Activated CD4-positive, alpha-beta T cell treated with anti-CD3 and anti-CD28 coated beads, Interleukin-2, amount 10 ng/mL, durations not matched to agents 7 days and 5 days (primary cell): Measurements from ENCODE around the gene LPAR2. TPM values are rescaled to one million over a fixed set of nuclear protein-coding genes. Genes with fewer than 3 reads are reported as not detected.
"Not testable (repeated sequence)": the region's sequence is repeated elsewhere in the genome, so short reads cannot be mapped to it uniquely, and the experiment has no call there.

Experiments used
- CTCF ChIA-PET: fragments of 350-600 bp; sonication (Branson Sonifier 250); formaldehyde crosslinking; loops from one replicate; lab custom pipeline; 2021; ENCODE audit warnings: antibody characterized with exemption; lab: Charles Lee
- POLR2A ChIA-PET: fragments of 350-600 bp; sonication (Branson Sonifier 250); formaldehyde crosslinking; loops from one replicate; lab custom pipeline; 2021; ENCODE audit warnings: antibody characterized with exemption; lab: Charles Lee
- DNase-seq: peaks from one replicate; pipeline ENCODE4 v3.0.0-alpha.2; 2020
- H3K27ac Mint-ChIP-seq: one replicate; pipeline ENCODE4 v1.8.0; 2021; ENCODE audit warnings: mild to moderate bottlenecking, moderate library complexity, mixed read lengths
- H3K27me3 Mint-ChIP-seq: one replicate; pipeline ENCODE4 v1.8.0; 2021; ENCODE audit warnings: mixed read lengths
- H3K36me3 Mint-ChIP-seq: one replicate; pipeline ENCODE4 v1.8.0; 2021; ENCODE audit warnings: low read depth, mixed read lengths
- H3K4me1 Mint-ChIP-seq: one replicate; pipeline ENCODE4 v1.8.0; 2021; ENCODE audit warnings: mixed read lengths
- H3K4me3 Mint-ChIP-seq: one replicate; pipeline ENCODE4 v1.8.0; 2021; ENCODE audit warnings: mild to moderate bottlenecking, moderate library complexity, mixed read lengths
- H3K9me3 Mint-ChIP-seq: one replicate; pipeline ENCODE4 v1.8.0; 2021; ENCODE audit warnings: mixed read lengths
- total RNA-seq, 2 experiments: library from RNA; stranded (reverse); gene quantifications; one replicate each; pipeline ENCODE4 v1.2.3, GENCODE V29; 2021

The LPAR2 gene
- 10 to 100 TPM; 54.1 to 59.4 TPM for total RNA-seq

DNA sequence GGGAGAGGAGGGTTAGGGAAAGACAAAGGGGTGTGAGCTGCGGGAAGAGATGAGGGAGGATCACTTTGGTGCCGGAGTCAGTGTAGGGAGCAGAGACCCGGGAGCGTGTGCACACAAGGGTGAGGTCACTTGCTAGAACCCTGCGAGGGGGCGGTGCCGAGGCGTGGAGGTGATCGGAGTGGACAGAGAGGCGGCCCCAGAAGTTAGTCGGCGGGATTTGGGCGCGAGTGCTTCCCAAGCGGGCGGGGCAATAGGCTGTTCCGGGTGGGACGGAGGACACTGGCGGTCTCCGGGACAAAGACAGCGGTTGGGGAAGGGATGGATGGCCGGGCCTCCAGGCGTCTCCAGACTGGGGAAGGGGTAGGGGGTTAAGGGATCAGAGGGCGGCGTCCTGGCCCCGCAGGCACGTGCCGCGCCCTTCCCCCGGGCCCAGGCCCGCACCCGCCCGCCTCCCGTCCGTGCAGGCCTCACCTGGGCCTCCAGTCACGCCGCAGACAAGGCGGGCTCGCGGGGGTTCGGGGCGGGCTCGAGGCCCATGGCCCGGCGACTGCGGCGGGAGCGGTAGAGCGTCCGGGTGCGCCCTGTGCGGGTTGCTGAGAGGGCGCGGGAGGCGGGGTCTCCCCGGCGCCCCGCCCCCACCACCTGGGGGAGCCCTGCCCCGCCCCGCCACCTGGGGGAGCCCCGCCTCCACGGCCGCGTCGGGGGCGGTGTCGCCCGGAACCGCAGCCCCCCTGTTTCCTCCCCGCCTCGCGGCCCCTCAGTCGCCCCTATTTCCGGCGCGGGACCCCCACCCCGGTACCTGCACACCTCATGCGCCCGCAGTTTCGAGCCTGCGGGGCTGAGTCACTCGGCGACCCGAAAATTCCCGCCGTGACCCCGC lies at the start of gene LPAR2:
Gene LPAR2 (minus strand): TSS at position 600 of the 880 bp plus-strand sequence. CDS start 945 bp downstream, outside the sequence.
- no peaks in the 10 kb centered on the region for H3K27me3 Mint-ChIP-seq

GRCh38 chr19:19677579-19677978 lies 49.6 kb upstream of the LPAR2 start:
- no peak overlapping the region for H3K27ac Mint-ChIP-seq
- ChIA-PET POLR2A (no interaction called here), CTCF (no interaction called here)
- no peak overlapping the region for H3K4me3 Mint-ChIP-seq
- H3K9me3 Mint-ChIP-seq = peaks cover 60% of the 10 kb centered on the region
- DNase-seq = no peak
- peaks cover 6% of the 10 kb centered on the region for H3K4me1 Mint-ChIP-seq
- peaks cover 92% of the 10 kb centered on the region for H3K36me3 Mint-ChIP-seq
- no peaks in the 10 kb centered on the region for H3K27me3 Mint-ChIP-seq

More for the DNA sequence above, at the start of gene LPAR2:
- peaks cover 28% of the 10 kb centered on the region for H3K4me1 Mint-ChIP-seq
- peaks cover 49% of the 10 kb centered on the region for H3K36me3 Mint-ChIP-seq
- peak within 1 kb of the TSS; percentile 94 for H3K27ac Mint-ChIP-seq
- peak within 1 kb of the TSS; percentile 87 for H3K4me3 Mint-ChIP-seq
- H3K9me3 Mint-ChIP-seq = no peaks in the 10 kb centered on the region
- ChIA-PET POLR2A (interaction anchor here (0.7 kb wide), 1 partner anchor 96 kb away, joined by 4 read pairs; no protein-coding TSS in a partner anchor), CTCF (interaction anchor here (0.6 to 1.4 kb wide), 4 partner anchors 10 to 488 kb away, joined by 3 to 5 read pairs (median 3); partner anchors contain the start of gene PBX4)
- peak; percentile 71 for DNase-seq

GRCh38 chr19:19674315-19674714 lies 46.3 kb upstream of the LPAR2 start:
- Mint-ChIP-seq H3K4me1 (peaks cover 20% of the 10 kb centered on the region), H3K36me3 (peaks cover 91% of the 10 kb centered on the region), H3K9me3 (peaks cover 47% of the 10 kb centered on the region), H3K4me3 (peak overlapping the region; percentile 19), H3K27me3 (no peaks in the 10 kb centered on the region), H3K27ac (peak overlapping the region; percentile 46)
- POLR2A ChIA-PET = no interaction called here
- no peak for DNase-seq
- CTCF ChIA-PET = interaction anchor here (0.6 kb wide), 1 partner anchor 295 kb away, joined by 3 read pairs; no protein-coding TSS in a partner anchor

DNA sequence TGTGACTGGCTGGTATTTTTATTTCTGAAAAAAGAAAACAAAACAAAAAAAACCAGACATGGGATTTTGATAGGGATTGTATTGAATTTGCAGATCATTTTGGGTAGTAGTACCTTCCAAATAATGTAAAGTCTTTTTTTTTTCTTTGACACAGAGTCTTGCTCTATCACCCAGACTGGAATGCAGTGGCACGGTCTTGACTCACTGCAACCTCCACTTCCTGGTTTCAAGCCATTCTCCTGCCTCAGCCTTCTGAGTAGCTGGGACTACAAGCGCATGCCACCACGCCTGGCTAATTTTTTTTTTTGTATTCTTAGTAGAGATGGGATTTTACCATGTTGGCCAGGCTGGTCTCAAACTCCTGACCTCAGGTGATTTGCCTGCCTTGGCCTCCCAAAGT lies 44.8 kb upstream of the LPAR2 start:
- peaks cover 27% of the 10 kb centered on the region for H3K4me1 Mint-ChIP-seq
- DNase-seq = no peak
- H3K36me3 Mint-ChIP-seq = peaks cover 86% of the 10 kb centered on the region
- H3K9me3 Mint-ChIP-seq = peaks cover 36% of the 10 kb centered on the region
- ChIA-PET CTCF (no interaction called here), POLR2A (no interaction called here)
- no peaks in the 10 kb centered on the region for H3K27me3 Mint-ChIP-seq
- H3K27ac Mint-ChIP-seq = no peak overlapping the region
- no peak overlapping the region for H3K4me3 Mint-ChIP-seq

GRCh38 chr19:19670070-19670551 lies 42.1 kb upstream of the LPAR2 start:
- no peak for DNase-seq
- Mint-ChIP-seq H3K9me3 (peaks cover 17% of the 10 kb centered on the region), H3K4me3 (peak overlapping the region; percentile 76), H3K27ac (peak overlapping the region; percentile 95), H3K36me3 (peaks cover 76% of the 10 kb centered on the region), H3K4me1 (peaks cover 36% of the 10 kb centered on the region), H3K27me3 (no peaks in the 10 kb centered on the region)
- ChIA-PET CTCF (no interaction called here), POLR2A (no interaction called here)

DNA sequence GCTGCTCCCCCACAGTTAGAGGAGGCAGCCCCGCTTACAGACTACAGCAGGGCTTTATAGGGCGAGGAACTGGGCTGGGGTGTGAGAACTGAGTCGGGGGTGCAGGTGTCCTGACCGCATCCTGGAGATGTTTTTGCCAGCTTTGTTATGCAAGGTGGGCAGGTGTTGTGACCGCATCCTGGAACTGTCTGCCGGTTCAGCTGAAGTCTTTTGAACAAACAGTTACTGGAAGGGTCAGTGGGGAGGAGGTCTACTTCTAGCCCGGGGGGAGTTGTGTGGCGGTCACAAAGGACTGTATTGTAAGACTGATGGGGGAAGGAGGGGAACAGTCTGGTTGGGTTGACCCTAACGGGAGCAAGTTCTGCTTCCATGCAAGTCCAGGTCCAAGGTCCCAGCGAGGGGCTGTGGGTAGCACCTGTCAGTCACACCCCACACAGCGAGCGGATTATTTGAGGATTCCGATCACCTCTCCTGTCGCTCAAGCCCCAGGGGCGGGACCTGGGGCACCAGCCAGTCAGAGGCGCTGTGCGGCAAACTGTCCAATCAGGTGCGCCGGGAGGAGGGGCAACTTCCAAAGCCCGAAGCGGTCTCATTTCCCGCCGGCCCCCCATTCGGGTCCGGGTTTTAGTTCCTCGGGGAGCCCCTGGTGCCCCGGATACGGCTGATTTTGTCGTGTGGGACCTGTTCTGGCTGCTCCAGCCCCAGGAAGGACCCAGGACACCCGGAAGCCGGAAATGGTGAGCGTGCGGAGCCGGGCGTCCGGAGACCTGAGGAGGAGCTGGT lies 40.4 kb upstream of the LPAR2 start, which contains the start of gene ZNF101:
Gene ZNF101 (plus strand): TSS at position 610 of the 783 bp plus-strand sequence. CDS start 125 bp downstream, at position 735.
- H3K4me3 Mint-ChIP-seq = peak within 1 kb of the TSS; percentile 76
- H3K36me3 Mint-ChIP-seq = peaks cover 65% of the 10 kb centered on the region
- peaks cover 33% of the 10 kb centered on the region for H3K4me1 Mint-ChIP-seq

GRCh38 chr19:19665420-19665948 lies 37.5 kb upstream of the LPAR2 start:
- DNase-seq, H3K9me3 Mint-ChIP-seq, H3K27me3 Mint-ChIP-seq, CTCF ChIA-PET, H3K4me3 Mint-ChIP-seq: not testable (repeated sequence)
- Mint-ChIP-seq H3K36me3 (peaks cover 59% of the 10 kb centered on the region), H3K27ac (peak overlapping the region; percentile 74), H3K4me1 (peaks cover 46% of the 10 kb centered on the region)
- POLR2A ChIA-PET = interaction anchor here (0.7 kb wide), 1 partner anchor 202 kb away, joined by 8 read pairs; no protein-coding TSS in a partner anchor

More for the DNA sequence above, 40.4 kb upstream of the LPAR2 start, which contains the start of gene ZNF101:
- H3K27ac Mint-ChIP-seq = peak within 1 kb of the TSS; percentile 97
- ChIA-PET POLR2A (interaction anchor here (0.6 to 1.6 kb wide), 3 partner anchors 65 to 1833 kb away, joined by 3 to 5 read pairs (median 3); partner anchors contain the start of genes ZNF14 and ZNF93), CTCF (interaction anchor here (0.6 to 1.3 kb wide), 5 partner anchors 8 to 138 kb away, joined by 3 to 4 read pairs (median 3); no protein-coding TSS in a partner anchor)
- H3K27me3 Mint-ChIP-seq = no peaks in the 10 kb centered on the region
- DNase-seq = peak; percentile 96
- peaks cover 10% of the 10 kb centered on the region for H3K9me3 Mint-ChIP-seq

GRCh38 chr19:19663256-19664120 lies 35.5 kb upstream of the LPAR2 start, which contains the start of gene ATP13A1:
Gene ATP13A1, minus strand, starts transcription at chr19:19663676. Its CDS starts 10 bp downstream, at chr19:19663666.
- ChIA-PET POLR2A (interaction anchor here (0.5 to 1.1 kb wide), 2 partner anchors 19 to 68 kb away, joined by 3 to 7 read pairs; no protein-coding TSS in a partner anchor), CTCF (interaction anchor here (0.5 to 1.4 kb wide), 4 partner anchors 9 to 1358 kb away, joined by 3 read pairs; partner anchors contain the start of gene GMIP)
- peaks cover 3% of the 10 kb centered on the region for H3K9me3 Mint-ChIP-seq
- DNase-seq = peak; percentile 96
- H3K27ac Mint-ChIP-seq = peak within 1 kb of the TSS; percentile 97
- H3K27me3 Mint-ChIP-seq = no peaks in the 10 kb centered on the region
- H3K4me1 Mint-ChIP-seq = peaks cover 38% of the 10 kb centered on the region
- H3K36me3 Mint-ChIP-seq = peaks cover 49% of the 10 kb centered on the region
- peak within 1 kb of the TSS; percentile 93 for H3K4me3 Mint-ChIP-seq

DNA sequence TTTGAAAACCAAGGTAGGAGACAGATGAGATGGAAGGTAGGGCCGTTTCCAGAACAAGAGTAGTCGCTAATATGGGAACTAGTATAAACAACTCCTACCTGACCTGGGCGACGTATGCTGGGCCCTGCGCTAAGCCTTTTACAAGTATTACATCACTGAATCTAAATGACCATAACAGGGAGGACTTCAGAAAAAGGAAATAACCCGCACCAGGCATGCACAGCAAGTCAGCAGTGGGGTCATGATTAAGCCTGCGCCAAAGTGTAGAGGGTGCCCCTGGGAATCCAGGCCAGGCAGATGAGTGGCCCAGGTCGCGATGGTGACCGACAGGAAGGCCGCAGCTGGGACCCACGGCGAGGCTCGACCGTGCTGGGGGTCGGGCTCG lies 34.8 kb upstream of the LPAR2 start:
- CTCF ChIA-PET = interaction anchor here (0.5 to 1.9 kb wide), 5 partner anchors 8 to 1359 kb away, joined by 3 to 4 read pairs (median 3); partner anchors contain the start of gene GMIP
- H3K36me3 Mint-ChIP-seq = peaks cover 50% of the 10 kb centered on the region
- H3K9me3 Mint-ChIP-seq = peaks cover 3% of the 10 kb centered on the region
- POLR2A ChIA-PET = interaction anchor here (1.1 kb wide), 1 partner anchor 158 kb away, joined by 3 read pairs; no protein-coding TSS in a partner anchor
- H3K27me3 Mint-ChIP-seq = no peaks in the 10 kb centered on the region
- peak overlapping the region; percentile 96 for H3K27ac Mint-ChIP-seq
- no peak for DNase-seq
- H3K4me1 Mint-ChIP-seq = peaks cover 32% of the 10 kb centered on the region
- H3K4me3 Mint-ChIP-seq = peak overlapping the region; percentile 93

- Mint-ChIP-seq H3K9me3 (peaks cover under 1% of the 10 kb centered on the region), H3K36me3 (peaks cover 48% of the 10 kb centered on the region), H3K4me1 (peaks cover 27% of the 10 kb centered on the region), H3K27ac (peak overlapping the region; percentile 96), H3K27me3 (no peaks in the 10 kb centered on the region), H3K4me3 (peak overlapping the region; percentile 93)
- DNase-seq = no peak
- CTCF ChIA-PET = interaction anchor here (0.5 to 2.6 kb wide), 7 partner anchors 8 to 130 kb away, joined by 3 to 16 read pairs (median 4); partner anchors contain the start of genes GMIP and ZNF14
- POLR2A ChIA-PET = interaction anchor here (0.6 to 1.1 kb wide), 2 partner anchors 76 to 159 kb away, joined by 3 read pairs; no protein-coding TSS in a partner anchor
Measured at GRCh38 chr19:19662344-19662743, 34.3 kb upstream of the LPAR2 start.
